Fibroblast of the conjunctiva (primary cell): ENCODE measurements around the gene GAREM1.
"Not testable (repeated sequence)": the region's sequence is repeated elsewhere in the genome, so short reads cannot be mapped to it uniquely, and the experiment has no call there.

ENCODE experiments used
- DNase-seq: peaks from one replicate; pipeline ENCODE4 v3.0.0-alpha.2; 2010; ENCODE audit warnings: low read depth

Gene GAREM1

GRCh38 chr18:32326450-32327308, 144.0 kb downstream of the GAREM1 start:
- DNase-seq, result no peak

DNA sequence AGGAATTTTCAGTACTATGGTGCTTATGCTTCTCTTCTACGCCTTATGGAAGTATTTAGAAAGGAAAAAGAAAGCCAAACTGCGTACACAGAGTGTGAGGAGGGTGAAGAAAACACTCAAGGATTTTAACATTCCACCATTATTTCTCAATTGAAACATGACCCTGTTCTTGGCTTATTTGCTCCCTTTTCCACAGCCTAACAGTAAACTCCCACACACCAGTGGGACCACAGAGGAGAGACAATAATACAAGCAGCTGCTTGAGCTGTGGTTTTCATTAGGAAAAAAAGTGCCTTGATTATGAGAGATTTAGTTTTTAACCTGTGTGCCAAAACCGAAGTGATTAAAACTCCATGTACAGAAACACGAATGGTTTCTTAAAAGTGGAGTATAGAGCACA, 146.5 kb downstream of the GAREM1 start:
- DNase-seq, result no peak

GRCh38 chr18:32321826-32322225, 148.9 kb downstream of the GAREM1 start:
- DNase-seq, result no peak

- DNase-seq, result no peak
These were observed 151.6 kb downstream of the GAREM1 start for GRCh38 chr18:32319084-32319483.

DNA sequence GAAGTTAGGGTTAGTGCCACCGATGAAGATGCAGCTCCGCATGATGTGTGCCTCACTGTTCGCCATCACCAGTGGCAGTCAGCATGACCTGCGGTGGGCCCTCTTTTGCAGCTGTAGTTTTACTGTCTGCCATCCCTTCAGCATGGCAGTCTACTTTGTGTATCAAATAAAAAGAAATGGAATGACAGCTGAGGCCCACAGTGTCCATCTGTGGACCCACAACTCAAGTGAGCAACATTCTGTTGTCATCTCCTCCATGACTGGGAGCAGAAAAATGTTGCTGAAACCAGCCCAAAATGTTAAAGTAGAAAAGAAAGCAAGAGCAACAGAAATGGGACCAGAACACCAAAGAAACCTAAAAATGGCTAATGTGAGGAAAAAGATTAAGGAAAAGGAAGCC, 152.1 kb downstream of the GAREM1 start:
- DNase-seq, result no peak

DNA sequence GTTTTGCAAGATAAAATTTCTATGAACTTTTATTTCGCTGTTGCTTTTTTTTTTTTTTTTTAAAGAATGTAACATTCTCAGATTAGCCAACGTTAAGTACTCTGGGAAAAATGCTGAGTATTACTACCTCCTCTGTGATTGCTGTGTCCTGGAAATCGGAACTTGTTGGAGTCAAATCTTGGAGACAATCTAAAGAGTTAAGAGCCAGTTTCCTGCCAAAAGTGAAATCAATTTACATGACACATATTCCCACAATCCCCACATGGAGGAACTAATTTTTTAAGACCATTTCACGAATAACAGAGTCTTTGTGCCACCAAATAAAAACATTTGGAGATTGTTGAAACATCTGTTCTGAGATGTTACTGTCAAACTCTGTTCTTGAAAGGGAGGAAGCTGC, 153.0 kb downstream of the GAREM1 start:
- DNase-seq, result no peak

- DNase-seq, result no peak
These were observed 154.8 kb downstream of the GAREM1 start for GRCh38 chr18:32315881-32316280.

DNA sequence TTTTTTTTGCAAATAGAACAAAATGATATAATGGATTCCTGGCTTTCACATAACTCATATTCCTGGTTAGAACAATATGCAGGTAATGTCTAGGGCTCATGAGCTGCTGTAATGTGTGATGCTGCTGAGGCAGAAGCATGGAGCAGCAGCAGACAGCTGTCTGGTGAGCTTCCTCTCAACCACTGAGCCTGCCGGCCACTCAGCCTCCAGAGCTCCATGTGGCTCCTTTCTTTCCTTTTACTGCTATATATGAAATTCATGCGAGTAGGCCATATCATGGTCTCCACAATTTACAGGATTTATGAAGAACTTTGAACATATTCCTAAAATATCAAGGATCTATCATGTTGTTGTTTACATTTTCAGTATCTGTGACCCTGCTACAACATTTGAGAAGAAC, 159.9 kb downstream of the GAREM1 start:
- DNase-seq, result no peak

- no peak for DNase-seq
These were observed 160.6 kb downstream of the GAREM1 start for GRCh38 chr18:32310101-32310500.

GRCh38 chr18:32308493-32309120, 162.1 kb downstream of the GAREM1 start:
- DNase-seq, result peak; percentile 74

GRCh38 chr18:32303400-32303799, 167.3 kb downstream of the GAREM1 start:
- DNase-seq, result no peak

DNA sequence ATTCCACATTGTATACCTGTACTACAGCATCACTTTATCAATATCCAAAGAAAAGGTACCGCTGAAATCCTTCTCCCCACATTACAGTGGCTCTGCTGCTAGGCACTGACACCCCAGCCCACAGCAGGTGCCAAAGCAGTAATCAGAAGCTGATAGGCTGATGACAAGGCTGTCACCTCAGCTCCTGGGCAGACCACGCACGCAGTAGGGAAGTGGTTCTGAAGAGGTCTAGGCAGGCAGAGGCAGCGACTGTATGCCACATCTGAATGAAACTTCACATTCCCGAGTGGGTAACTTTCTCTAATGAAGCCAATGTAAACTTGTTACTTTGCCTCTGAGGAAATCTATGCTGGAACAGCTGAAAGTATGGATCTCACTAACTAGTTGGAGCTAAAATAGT, 167.9 kb downstream of the GAREM1 start:
- DNase-seq, result no peak

DNA sequence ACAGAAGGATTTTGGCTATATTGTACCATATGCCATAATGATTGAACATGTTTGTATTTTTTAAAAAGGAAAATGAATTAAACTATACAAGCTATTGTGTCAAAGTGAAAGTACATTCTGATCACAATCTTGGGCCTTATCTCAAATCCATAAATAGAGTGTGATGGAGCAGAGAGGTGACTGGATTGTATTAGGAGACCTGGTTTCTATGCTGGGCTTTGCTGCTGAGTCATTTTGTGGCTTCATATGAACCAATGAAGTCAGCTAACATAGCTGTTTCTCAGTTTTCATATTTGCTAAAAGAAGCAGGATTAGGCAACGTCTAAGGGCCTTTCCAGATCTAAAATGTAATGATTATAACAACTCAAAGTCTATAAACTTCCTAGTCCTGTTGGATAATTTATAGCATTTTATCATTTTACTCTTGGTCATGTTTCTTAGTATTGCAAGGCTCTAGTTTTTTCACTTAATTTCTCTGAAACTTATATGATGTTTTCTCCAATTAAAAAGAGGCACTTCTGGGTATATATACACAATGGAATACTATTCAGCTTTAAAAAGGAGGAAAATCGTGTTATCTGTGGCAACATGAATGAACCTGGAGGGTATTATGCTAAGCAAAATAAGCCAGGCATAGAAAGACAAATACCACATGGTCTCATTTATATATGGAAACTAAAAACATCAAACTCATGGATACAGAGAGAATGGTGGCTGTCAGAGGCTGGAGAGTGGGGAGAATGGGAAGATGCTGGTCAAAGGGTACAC, 168.5 kb downstream of the GAREM1 start:
- peak; percentile 60 for DNase-seq

- no peak for DNase-seq
These were observed 169.3 kb downstream of the GAREM1 start for GRCh38 chr18:32301361-32301760.

DNA sequence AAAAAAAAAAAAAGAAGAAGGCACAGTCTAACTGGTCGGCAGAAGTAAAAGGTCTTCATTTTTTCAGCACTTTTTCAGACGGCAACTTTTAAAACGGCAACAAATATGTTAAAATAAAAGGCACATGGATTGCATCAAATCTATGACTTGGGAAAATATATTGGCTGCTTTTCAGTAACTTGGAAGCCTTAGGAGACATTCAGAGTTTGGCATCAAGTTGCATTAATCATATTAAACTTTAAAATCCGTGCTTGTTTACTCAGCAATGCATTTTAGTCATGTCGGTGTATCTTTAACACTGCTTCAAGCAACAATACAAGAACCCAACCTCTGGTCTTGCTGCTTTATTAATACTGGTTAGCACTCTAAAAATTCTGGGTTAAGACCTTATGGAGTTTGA, 169.8 kb downstream of the GAREM1 start:
- DNase-seq, result peak; percentile 76

GRCh38 chr18:32299484-32299883, 171.2 kb downstream of the GAREM1 start:
- no peak for DNase-seq

DNA sequence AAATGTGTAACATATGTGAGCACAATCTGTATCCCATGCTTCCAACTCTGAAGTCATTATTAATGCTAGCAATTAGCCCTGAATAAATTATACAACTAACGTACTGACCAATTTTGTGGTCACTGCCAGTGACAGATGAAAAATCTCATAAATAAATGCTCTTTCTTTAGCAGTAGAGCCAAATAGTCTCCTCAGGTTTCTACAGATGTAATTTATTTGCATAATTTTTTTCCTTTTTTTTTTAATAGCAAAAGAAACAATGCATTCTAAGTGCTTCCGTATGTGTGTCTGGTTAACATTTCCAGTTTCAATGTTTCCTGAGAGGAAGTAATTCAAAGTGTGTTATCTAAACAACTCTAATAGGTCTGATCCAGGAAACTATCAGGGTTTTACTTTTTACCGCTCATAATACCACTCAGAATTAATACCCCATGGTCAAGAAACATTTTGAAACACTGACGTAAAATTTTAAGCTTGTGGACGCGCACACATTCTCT, 172.5 kb downstream of the GAREM1 start:
- no peak for DNase-seq

GRCh38 chr18:32297579-32298170, 173.0 kb downstream of the GAREM1 start:
- no peak for DNase-seq

- no peak for DNase-seq
These were observed 173.8 kb downstream of the GAREM1 start for GRCh38 chr18:32296851-32297250.

- no peak for DNase-seq
These were observed 175.1 kb downstream of the GAREM1 start for GRCh38 chr18:32295604-32296003.

DNA sequence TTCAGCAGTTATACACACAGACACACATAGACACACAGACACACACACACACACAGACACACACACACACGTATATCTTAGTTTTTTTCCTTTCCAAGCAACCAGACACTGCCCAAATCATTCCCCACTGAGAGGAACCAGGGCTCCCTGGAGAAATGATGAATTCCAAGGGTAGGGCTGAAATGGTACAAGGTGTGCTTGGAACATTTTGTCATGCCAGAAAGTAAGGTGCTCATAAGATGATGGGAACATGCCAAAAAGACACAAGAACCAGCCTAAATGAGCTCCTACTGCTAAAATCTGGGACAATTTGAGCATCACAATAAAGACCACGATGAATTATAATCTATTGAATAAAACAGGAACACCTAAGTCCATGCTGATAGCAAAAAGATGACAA, 177.6 kb downstream of the GAREM1 start:
- DNase-seq, result no peak

DNA sequence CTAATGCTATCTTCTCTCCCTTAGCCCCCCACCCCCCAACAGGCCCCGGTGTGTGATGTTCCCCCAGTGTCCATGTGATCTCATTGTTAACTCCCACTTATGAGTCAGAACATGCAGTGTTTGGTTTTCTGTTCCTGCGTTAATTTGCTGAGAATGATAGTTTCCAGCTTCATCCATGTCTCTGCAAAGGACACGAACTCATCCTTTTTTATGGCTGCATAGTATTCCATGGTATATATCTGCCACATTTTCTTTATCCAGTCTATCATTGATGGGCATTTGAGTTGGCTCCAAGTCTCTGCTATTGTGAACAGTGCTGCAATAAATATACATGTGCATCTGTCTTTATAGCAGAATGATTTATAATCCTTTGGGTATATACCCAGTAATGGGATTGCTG, 179.1 kb downstream of the GAREM1 start:
- not testable (repeated sequence) for DNase-seq
